ENCODE results near the gene SYN1. TPM values are rescaled to one million over a fixed set of nuclear protein-coding genes. Genes with fewer than 3 reads are reported as not detected.
"Not testable (repeated sequence)": the region's sequence is repeated elsewhere in the genome, so short reads cannot be mapped to it uniquely, and the experiment has no call there.

The SYN1 gene
- polyA plus RNA-seq, 12 donors, result 5.6 to 15.4 (median 10.3) TPM; not detected in 1

- DNase-seq, result not testable (repeated sequence)
Measured at GRCh38 chrX:47603125-47603524, 16.5 kb downstream of the SYN1 start.

- no peak for DNase-seq
Measured at GRCh38 chrX:47597222-47597621, 22.4 kb downstream of the SYN1 start.

GRCh38 chrX:47596256-47596655 is 23.4 kb downstream of the SYN1 start:
- DNase-seq, result no peak

GRCh38 chrX:47595716-47596251 is 23.9 kb downstream of the SYN1 start:
- no peak for DNase-seq

GRCh38 chrX:47593522-47593921 is 26.1 kb downstream of the SYN1 start:
- no peak for DNase-seq

- DNase-seq, result no peak
Measured at GRCh38 chrX:47590984-47591383, 28.7 kb downstream of the SYN1 start.

- no peak for DNase-seq
Measured at GRCh38 chrX:47587906-47588735, 31.5 kb downstream of the SYN1 start.

- DNase-seq, result no peak
Measured at GRCh38 chrX:47587091-47587891, 32.4 kb downstream of the SYN1 start.

- DNase-seq, result no peak
Measured at GRCh38 chrX:47586043-47586787, 33.4 kb downstream of the SYN1 start.

GRCh38 chrX:47585273-47585672 is 34.4 kb downstream of the SYN1 start:
- DNase-seq, result no peak

GRCh38 chrX:47584714-47585113 is 34.9 kb downstream of the SYN1 start:
- no peak for DNase-seq

GRCh38 chrX:47583240-47583861 is 36.3 kb downstream of the SYN1 start:
- DNase-seq, result no peak

GRCh38 chrX:47581731-47582647 is 37.7 kb downstream of the SYN1 start, which contains the start of gene TIMP1:
Gene TIMP1 (plus strand): TSS chrX:47582436. CDS start chrX:47583416, 980 bp downstream.
- DNase-seq, result peak; percentile 90

- no peak for DNase-seq
Measured at GRCh38 chrX:47579537-47579936, 40.1 kb downstream of the SYN1 start.

- DNase-seq, result no peak
Measured at GRCh38 chrX:47578692-47579091, 41.0 kb downstream of the SYN1 start.

GRCh38 chrX:47577901-47578300 is 41.8 kb downstream of the SYN1 start:
- DNase-seq, result no peak

GRCh38 chrX:47577424-47577823 is 42.2 kb downstream of the SYN1 start:
- no peak for DNase-seq

- no peak for DNase-seq
Measured at GRCh38 chrX:47576021-47576898, 43.4 kb downstream of the SYN1 start.
